HUES6 (cell line): Measurements from ENCODE around the gene ICE1.
"Not testable (repeated sequence)": the region's sequence is repeated elsewhere in the genome, so short reads cannot be mapped to it uniquely, and the experiment has no call there.

Source experiments
- H3K27ac ChIP-seq: 2 replicates; pipeline ENCODE4 v1.7.0; 2013; ENCODE audit warnings: low read depth, mild to moderate bottlenecking, low read length, inconsistent platforms
- H3K27me3 ChIP-seq: 2 replicates; pipeline ENCODE4 v1.6.1; 2013; ENCODE audit warnings: low read length; ENCODE audit not compliant: control insufficient read depth, insufficient read depth
- H3K36me3 ChIP-seq: 2 replicates; pipeline ENCODE4 v1.6.1; 2013; ENCODE audit warnings: low read length; ENCODE audit not compliant: control insufficient read depth, insufficient read depth
- H3K4me1 ChIP-seq: 2 replicates; pipeline ENCODE4 v1.6.1; 2013; ENCODE audit warnings: low read length; ENCODE audit not compliant: control insufficient read depth, insufficient read depth
- H3K4me3 ChIP-seq: 2 replicates; pipeline ENCODE4 v1.5.1; 2013; ENCODE audit warnings: low read depth, low read length
- H3K9ac ChIP-seq: one replicate; pipeline ENCODE4 v1.6.1; 2013; ENCODE audit warnings: mild to moderate bottlenecking, low read length
- H3K9me3 ChIP-seq: 2 replicates; pipeline ENCODE4 v1.6.1; 2013; ENCODE audit warnings: low read depth, low read length; ENCODE audit not compliant: control insufficient read depth, insufficient read depth

The ICE1 gene

DNA sequence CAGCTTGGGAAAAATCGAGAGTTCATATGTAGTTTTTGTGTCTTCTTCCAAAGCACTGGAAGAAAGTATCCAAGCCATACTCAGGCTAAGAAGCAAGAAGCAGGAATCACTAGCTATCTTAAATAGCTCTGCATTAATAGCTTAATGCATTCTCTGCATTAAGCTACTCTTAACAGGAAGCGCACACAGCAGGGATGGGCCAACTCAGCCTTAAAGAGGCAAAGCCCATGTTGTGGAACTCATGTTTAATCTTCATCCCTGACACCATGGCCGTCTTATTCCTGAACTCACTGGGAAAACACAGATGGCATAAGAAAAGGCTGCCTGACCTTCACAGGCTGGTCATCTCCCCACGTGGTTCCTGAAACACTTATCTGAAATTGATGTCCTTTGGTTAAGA is 18.7 kb upstream of the ICE1 start:
- H3K27me3 ChIP-seq = no peaks in the 10 kb centered on the region
- H3K4me3 ChIP-seq = no peak overlapping the region
- H3K9me3 ChIP-seq = peaks cover 19% of the 10 kb centered on the region
- H3K9ac ChIP-seq = no peak overlapping the region
- H3K4me1 ChIP-seq = peaks cover 4% of the 10 kb centered on the region; the same call in 1 of the 2 replicates
- H3K36me3 ChIP-seq = no peaks in the 10 kb centered on the region
- H3K27ac ChIP-seq = no peak overlapping the region

DNA sequence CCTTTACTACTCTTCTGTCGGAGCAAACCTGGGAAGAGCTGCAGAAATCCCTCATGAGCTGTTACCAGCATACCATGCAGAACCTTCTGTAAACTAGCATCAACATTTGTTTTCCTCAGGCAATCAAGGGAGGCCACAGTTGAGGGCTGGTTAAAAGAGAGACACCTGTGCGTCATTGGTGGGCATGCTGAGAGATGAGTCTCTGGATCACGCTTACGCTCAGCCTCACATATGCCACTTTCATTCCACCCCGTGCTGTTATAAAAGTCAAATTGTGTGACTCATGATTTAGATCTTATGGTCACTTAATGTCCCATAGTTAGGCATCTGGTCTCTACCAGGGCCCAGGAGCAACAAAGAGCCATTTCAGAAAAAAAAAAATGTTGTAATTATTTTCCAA is 18.1 kb upstream of the ICE1 start:
- Histone ChIP-seq H3K9me3 (peaks cover 22% of the 10 kb centered on the region), H3K36me3 (no peaks in the 10 kb centered on the region), H3K4me1 (peaks cover 4% of the 10 kb centered on the region; the same call in 1 of the 2 replicates), H3K4me3 (no peak overlapping the region), H3K27ac (no peak overlapping the region), H3K9ac (no peak overlapping the region), H3K27me3 (no peaks in the 10 kb centered on the region)

DNA sequence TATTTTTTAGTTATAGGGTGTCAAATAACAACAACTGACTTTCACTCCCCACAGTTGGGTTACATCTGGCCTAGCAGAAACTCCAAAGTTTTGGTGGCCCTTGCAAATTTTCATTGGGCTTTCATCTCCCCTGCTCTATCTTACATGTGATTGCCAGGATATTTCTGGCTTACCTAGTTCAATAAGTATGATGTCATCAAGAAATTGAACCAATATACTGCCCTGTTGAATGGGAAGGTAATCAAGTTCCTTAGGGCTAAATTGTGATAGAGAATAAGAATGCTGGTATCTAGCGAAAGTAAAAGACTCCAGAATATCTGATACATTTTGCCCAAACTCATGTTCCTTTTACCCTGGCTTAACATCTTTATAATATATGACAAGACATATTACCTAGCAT is 17.0 kb upstream of the ICE1 start:
- Histone ChIP-seq H3K27me3 (no peaks in the 10 kb centered on the region), H3K36me3 (no peaks in the 10 kb centered on the region), H3K9me3 (peaks cover 26% of the 10 kb centered on the region), H3K4me1 (peaks cover 4% of the 10 kb centered on the region; the same call in 1 of the 2 replicates), H3K27ac (no peak overlapping the region), H3K9ac (no peak overlapping the region), H3K4me3 (no peak overlapping the region)

DNA sequence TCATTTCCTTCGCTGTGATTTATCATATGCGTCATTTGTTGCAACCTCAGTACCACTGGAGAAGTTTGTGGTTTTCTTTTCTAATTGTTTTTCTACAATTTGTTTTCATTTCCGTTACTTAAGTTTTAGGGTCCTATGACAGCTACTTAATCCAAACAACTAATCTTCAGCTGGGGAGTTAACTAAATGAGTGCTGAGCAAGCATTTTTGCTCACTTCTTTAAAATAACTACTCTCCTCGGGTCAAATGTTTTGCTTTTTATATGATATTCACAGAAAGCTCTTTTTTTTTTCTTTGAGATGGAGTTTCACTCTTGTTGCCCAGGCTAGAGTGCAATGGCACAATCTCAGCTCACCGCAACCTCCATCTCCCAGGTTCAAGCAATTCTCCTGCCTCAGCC is 14.6 kb upstream of the ICE1 start:
- H3K27me3 ChIP-seq = no peaks in the 10 kb centered on the region
- H3K9ac ChIP-seq = no peak overlapping the region
- H3K27ac ChIP-seq = no peak overlapping the region
- H3K9me3 ChIP-seq = peaks cover 37% of the 10 kb centered on the region
- H3K36me3 ChIP-seq = no peaks in the 10 kb centered on the region
- H3K4me1 ChIP-seq = peaks cover 4% of the 10 kb centered on the region; the same call in 1 of the 2 replicates
- H3K4me3 ChIP-seq = no peak overlapping the region

DNA sequence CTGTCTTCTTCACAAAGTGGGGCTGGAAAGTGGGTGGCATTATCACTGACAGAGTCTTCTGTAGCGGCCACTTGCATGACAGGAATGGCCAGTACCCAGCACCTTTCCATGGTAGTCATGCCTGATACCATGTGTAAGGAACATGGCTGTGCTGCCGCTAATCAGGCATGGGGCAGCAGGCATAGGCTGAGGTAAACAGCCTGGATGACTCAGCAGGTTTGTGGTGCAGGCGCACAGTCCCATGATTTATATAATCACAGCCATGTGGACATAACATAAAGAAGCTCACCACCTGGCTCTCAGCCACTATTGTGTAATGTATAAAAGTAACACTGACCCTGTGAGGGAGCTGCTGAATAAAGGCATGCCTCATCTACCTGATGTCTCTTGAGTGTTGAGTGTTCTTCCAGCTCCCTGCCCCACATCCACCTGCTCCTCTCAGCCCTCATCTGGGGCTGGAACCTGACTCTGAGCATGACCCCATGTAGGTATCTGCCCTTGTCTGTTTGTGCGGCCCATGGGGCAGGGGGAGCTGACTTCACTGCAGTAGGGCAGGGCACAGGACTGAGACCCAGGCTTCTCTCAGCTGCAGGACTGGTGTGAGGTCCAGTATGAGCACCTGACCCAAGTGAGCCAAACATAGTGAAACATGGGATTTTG is 13.2 kb upstream of the ICE1 start:
- Histone ChIP-seq H3K27me3 (no peaks in the 10 kb centered on the region), H3K4me1 (no peaks in the 10 kb centered on the region), H3K4me3 (no peak overlapping the region), H3K9ac (no peak overlapping the region), H3K36me3 (no peaks in the 10 kb centered on the region), H3K9me3 (peaks cover 37% of the 10 kb centered on the region), H3K27ac (no peak overlapping the region)

DNA sequence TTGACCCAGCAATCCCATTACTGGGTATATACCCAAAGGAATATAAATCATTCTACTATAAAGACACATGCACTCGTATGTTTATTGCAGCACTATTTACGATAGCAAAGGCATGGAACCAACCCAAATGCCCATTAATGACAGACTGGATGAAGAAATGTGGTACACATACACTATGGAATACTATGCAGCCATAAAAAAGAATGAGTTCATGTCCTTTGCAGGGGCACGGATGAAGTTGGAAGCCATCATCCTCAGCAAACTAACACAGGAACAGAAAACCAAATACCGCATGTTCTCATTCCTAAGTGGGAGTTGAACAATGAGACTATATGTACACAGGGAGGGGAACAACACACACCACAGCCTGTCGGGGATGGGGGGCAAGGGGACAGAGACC is 8.6 kb upstream of the ICE1 start:
- H3K27me3 ChIP-seq, H3K4me3 ChIP-seq, H3K4me1 ChIP-seq, H3K9ac ChIP-seq, H3K36me3 ChIP-seq, H3K27ac ChIP-seq: not testable (repeated sequence)
- H3K9me3 ChIP-seq = peaks cover 25% of the 10 kb centered on the region

DNA sequence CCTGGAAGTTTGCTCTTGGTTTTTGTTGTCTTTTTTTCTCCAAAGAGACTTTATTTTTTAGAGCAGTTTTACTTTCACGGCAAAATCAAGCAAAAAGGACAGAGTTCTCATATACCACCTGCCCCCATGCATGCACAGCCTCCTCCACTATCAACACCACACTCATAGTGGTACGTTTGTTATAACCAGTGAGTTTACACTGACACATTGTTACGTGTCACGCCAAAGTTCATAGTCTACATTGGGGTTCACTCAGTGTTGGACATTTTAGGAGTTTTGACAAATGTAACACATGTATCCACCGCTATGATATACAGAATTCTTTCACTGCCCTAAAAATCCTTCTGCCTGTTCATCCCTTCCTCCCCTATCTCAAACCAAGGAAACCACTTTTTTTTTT is 7.5 kb upstream of the ICE1 start:
- Histone ChIP-seq H3K27ac (no peak overlapping the region), H3K9me3 (peaks cover 14% of the 10 kb centered on the region), H3K27me3 (no peaks in the 10 kb centered on the region), H3K4me3 (no peak overlapping the region), H3K9ac (no peak overlapping the region), H3K4me1 (peaks cover 4% of the 10 kb centered on the region; the same call in 1 of the 2 replicates), H3K36me3 (no peaks in the 10 kb centered on the region)

DNA sequence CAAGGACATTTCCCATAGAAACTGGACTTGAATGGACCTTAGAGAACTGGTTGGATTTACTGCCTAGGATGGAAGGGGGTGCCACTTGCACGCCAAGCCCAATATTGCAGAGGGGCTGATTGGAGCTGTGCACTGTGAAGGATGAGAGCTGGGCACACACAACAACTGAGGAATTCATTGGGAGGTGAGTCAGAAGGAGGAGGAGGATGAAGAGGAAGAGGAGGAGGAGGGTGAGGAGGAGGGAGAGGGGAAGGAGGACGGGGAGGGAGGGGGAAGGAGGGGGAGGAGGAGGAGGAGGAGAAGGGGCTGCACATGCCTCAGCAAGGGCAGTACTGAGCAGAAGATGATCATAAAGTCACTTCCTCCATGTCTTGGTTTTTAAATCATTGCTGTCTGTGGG is 5.7 kb upstream of the ICE1 start:
- no peaks in the 10 kb centered on the region for H3K36me3 ChIP-seq
- no peak overlapping the region for H3K4me3 ChIP-seq
- no peak overlapping the region for H3K9ac ChIP-seq
- H3K9me3 ChIP-seq = peaks cover under 1% of the 10 kb centered on the region; the same call in 1 of the 2 replicates
- H3K27me3 ChIP-seq = no peaks in the 10 kb centered on the region
- H3K4me1 ChIP-seq = peaks cover 18% of the 10 kb centered on the region
- H3K27ac ChIP-seq = no peak overlapping the region

DNA sequence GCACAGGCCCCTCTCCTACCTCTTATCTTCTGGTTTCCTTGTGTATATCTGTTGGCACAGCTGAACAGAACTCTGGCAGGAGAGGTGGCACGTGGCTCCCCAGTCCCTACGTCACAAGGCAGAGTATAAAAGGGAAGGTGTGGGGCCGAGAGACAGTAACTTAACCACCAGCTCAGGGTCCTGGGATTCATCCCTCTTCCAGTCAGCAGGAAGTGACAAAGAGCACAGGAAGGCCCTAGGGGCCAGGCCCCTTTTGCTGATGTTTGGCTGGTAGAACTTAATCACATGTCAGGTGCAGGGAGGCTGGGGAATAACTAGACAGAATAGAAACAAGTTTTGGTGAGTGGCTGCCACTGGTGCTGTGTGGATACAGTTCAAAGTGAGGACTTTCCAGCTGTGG is 4.5 kb upstream of the ICE1 start:
- Histone ChIP-seq H3K9ac (no peak overlapping the region), H3K27me3 (no peaks in the 10 kb centered on the region), H3K9me3 (no peaks in the 10 kb centered on the region), H3K4me1 (peaks cover 18% of the 10 kb centered on the region), H3K36me3 (no peaks in the 10 kb centered on the region), H3K4me3 (no peak overlapping the region), H3K27ac (no peak overlapping the region)

DNA sequence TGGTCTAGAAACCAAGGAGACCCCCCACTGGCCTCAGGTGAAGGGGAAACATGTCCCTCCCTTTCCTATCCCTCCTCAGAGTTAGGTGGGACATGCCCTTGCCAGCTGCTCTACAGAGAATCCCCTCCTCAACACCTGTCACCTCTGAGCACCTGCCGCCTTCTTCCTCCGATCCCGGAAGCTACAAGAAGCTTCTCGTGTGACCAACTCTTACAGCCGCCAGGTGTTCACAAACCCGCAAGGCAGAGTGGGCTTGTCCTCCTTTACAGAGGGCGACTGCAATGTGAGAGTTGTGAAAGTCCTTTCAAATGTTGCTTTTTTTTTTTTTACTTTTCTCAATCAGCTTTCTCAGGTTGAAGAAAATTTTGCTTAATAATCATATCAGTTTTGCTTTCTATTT is 3.7 kb upstream of the ICE1 start:
- Histone ChIP-seq H3K9me3 (no peaks in the 10 kb centered on the region), H3K4me3 (no peak overlapping the region), H3K9ac (no peak overlapping the region), H3K27me3 (no peaks in the 10 kb centered on the region), H3K27ac (no peak overlapping the region), H3K36me3 (no peaks in the 10 kb centered on the region), H3K4me1 (peaks cover 23% of the 10 kb centered on the region)

DNA sequence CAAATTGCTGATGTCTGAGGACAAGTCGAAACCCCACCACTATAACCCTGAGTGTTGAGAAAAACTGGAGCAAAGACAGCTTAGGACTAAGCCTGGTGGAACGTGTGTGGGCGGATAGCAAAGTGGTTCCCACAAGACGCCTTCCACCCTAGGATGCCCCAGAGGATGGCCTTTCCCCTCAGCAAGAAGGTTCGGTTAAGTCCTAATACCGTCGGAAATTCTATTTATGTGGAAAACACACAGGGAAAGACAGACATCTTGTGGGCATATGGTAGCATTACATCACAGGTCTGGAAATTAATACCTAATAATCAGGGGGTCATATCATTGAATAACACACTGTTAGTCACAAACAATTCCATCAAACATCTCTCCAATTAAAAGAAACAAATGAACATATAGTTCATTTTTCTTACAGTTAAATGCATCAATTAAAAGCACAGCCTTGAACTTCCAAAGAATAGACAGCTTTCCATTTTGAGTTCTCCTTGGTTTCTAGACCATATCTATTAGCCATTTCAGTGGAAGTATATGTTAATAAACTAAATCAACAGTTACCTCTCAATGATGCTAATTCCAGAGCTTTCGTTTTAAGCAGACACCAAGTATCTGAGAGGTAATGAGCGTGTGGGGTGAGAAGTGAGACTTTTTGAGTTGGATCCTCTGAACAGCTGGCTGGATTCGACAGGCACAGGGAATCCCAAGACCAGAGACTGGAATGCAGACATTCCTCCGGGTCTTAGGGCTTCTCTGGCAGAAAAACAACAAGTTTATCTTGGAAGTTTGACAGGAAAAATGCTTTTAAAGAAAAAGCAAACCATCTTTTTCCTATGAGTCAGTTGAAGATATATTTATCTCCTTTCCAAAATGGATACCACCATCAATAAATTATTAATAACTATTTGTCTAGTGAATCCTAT is 2.9 kb upstream of the ICE1 start:
- H3K9ac ChIP-seq = no peak overlapping the region

More for the DNA sequence above, 2.9 kb upstream of the ICE1 start:
- Histone ChIP-seq H3K9me3 (no peaks in the 10 kb centered on the region), H3K27me3 (no peaks in the 10 kb centered on the region), H3K36me3 (no peaks in the 10 kb centered on the region), H3K27ac (no peak overlapping the region), H3K4me3 (no peak overlapping the region), H3K4me1 (peaks cover 26% of the 10 kb centered on the region)
